ENCODE results near the gene RAB40A.

RAB40A gene

DNA sequence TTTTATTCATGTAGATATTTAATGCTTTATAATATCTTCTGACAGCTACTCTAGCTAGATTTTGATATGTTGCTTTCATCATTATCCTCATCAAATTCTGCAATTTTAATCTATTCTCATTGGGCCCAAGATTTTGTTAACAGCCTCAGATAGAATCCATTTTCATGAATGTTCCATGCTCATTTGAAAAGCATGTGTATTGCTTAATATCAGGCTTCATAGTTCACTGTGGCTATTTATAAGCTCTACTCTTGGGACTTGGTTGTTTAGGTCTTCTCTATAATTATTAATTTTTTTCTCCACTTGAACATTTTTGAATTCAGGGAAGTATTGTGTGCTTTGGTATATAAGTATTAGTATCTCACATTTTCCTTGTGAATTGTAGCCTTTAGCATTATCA, 41.8 kb downstream of the RAB40A start:
- TF ChIP-seq TEAD4 (IDR thresholded peaks at IDR 0.05) (no peak), CEBPB (IDR thresholded peaks at IDR 0.05) (no peak), TCF12 (IDR thresholded peaks at IDR 0.05; ENCODE audit: low read depth) (no peak), EP300 (IDR thresholded peaks at IDR 0.05; ENCODE audit: borderline replicate concordance) (no peak), ZBTB7A (IDR thresholded peaks at IDR 0.05; ENCODE audit: low read depth) (no peak), REST (IDR thresholded peaks at IDR 0.05; ENCODE audit: low read depth) (no peak), MAX (IDR thresholded peaks at IDR 0.05) (no peak)

- no peak for TF ChIP-seq RAD21 (IDR thresholded peaks at IDR 0.05; ENCODE audit: low read depth)
These were observed 43.9 kb downstream of the RAB40A start for GRCh38 chrX:103475381-103475780.

- no peak for TF ChIP-seq TEAD4 (IDR thresholded peaks at IDR 0.05)
- TF ChIP-seq YY1 (IDR thresholded peaks at IDR 0.05; ENCODE audit: low read depth) = no peak
- TF ChIP-seq CEBPB (IDR thresholded peaks at IDR 0.05) = no peak
- no peak for TF ChIP-seq TAF1 (IDR thresholded peaks at IDR 0.05; ENCODE audit: low read depth)
- no peak for TF ChIP-seq NFIC (IDR thresholded peaks at IDR 0.05)
- TF ChIP-seq REST (IDR thresholded peaks at IDR 0.05; ENCODE audit: low read depth) = no peak
- no peak for TF ChIP-seq ZBTB7A (IDR thresholded peaks at IDR 0.05; ENCODE audit: low read depth)
- no peak for TF ChIP-seq RAD21 (IDR thresholded peaks at IDR 0.05; ENCODE audit: low read depth)
- no peak for TF ChIP-seq EGR1 (IDR thresholded peaks at IDR 0.05)
- no peak for TF ChIP-seq CREB1 (IDR thresholded peaks at IDR 0.05; ENCODE audit: low read depth)
- TF ChIP-seq MAX (IDR thresholded peaks at IDR 0.05) = no peak
These were observed 51.4 kb downstream of the RAB40A start for GRCh38 chrX:103467887-103468286.

DNA sequence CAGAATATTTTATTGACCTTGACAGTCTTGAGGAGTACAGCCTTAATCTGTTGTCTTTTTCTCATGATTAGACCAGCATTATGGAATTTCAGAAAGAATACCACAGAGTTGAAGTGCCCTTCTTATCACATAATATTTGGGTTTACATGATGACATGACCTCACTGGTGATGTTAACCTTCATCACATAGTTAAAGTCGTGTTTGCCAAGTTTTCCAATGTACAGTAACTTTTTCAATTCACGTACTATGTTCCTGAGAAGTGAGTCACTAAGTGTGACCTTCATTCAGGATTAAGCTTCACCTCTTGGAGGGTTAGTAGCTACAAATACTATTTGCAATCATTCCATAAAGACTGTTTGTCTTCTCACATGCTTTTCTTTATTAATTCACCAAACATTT, 52.1 kb downstream of the RAB40A start:
- TF ChIP-seq NFIC (IDR thresholded peaks at IDR 0.05) = no peak
- TF ChIP-seq FOXM1 (IDR thresholded peaks at IDR 0.05; ENCODE audit: borderline replicate concordance, low read depth) = no peak
- TF ChIP-seq, protein P1, sequence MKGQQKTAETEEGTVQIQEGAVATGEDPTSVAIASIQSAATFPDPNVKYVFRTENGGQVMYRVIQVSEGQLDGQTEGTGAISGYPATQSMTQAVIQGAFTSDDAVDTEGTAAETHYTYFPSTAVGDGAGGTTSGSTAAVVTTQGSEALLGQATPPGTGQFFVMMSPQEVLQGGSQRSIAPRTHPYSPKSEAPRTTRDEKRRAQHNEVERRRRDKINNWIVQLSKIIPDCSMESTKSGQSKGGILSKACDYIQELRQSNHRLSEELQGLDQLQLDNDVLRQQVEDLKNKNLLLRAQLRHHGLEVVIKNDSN (IDR thresholded peaks at IDR 0.05) = no peak
- no peak for TF ChIP-seq RAD21 (IDR thresholded peaks at IDR 0.05; ENCODE audit: low read depth)
- TF ChIP-seq TEAD4 (IDR thresholded peaks at IDR 0.05) = no peak
- no peak for TF ChIP-seq EGR1 (IDR thresholded peaks at IDR 0.05)
- TF ChIP-seq EP300 (IDR thresholded peaks at IDR 0.05; ENCODE audit: borderline replicate concordance) = no peak
- TF ChIP-seq YY1 (IDR thresholded peaks at IDR 0.05; ENCODE audit: low read depth) = no peak
- no peak for TF ChIP-seq TCF12 (IDR thresholded peaks at IDR 0.05; ENCODE audit: low read depth)
- TF ChIP-seq TAF1 (IDR thresholded peaks at IDR 0.05; ENCODE audit: low read depth) = no peak
- no peak for TF ChIP-seq CREB1 (IDR thresholded peaks at IDR 0.05; ENCODE audit: low read depth)
- no peak for TF ChIP-seq CEBPB (IDR thresholded peaks at IDR 0.05)

GRCh38 chrX:103464774-103465117, 54.5 kb downstream of the RAB40A start:
- TF ChIP-seq, protein P1 (IDR thresholded peaks at IDR 0.05) = no peak
- TF ChIP-seq TAF1 (IDR thresholded peaks at IDR 0.05; ENCODE audit: low read depth) (no peak), CREB1 (IDR thresholded peaks at IDR 0.05; ENCODE audit: low read depth) (no peak), TEAD4 (IDR thresholded peaks at IDR 0.05) (no peak), MAX (IDR thresholded peaks at IDR 0.05) (no peak), RAD21 (IDR thresholded peaks at IDR 0.05; ENCODE audit: low read depth) (peak; percentile 74), YY1 (IDR thresholded peaks at IDR 0.05; ENCODE audit: low read depth) (no peak)

DNA sequence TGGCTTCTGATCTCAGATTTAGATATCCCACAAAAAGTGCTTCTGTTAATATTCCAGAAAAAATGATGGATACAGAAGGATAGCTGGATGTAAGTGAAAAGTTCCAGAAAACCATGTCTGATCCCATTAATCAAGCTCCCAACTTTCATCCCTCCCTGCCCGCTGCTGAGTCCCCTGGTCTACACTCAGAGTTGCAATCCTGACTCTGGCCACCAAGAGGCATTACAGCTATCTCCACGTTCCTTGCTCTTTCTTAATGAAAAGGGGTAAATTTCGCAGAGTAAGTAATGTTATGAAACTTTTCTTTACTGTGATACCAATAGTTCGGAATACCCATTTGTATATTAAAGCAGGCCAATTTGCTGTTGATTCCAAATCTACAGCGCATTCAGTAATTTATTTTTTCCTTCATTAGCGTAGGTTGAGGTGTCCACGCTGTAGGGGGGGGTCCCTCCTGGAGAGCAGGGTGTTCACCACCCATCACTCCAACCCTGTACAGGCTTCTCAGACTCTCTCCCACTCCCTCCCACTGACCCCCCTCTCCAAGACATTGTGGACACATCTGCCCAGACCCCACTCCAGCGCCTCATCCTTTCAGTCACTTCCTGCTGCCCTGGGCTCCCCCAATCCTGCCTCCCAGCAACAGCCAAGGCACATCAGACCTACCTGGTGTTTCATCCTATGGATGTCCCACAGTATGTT, 55.1 kb downstream of the RAB40A start:
- TF ChIP-seq TEAD4 (IDR thresholded peaks at IDR 0.05) (no peak), FOXM1 (IDR thresholded peaks at IDR 0.05; ENCODE audit: borderline replicate concordance, low read depth) (no peak), CEBPB (IDR thresholded peaks at IDR 0.05) (no peak)
